Measurements from ENCODE around the gene PLD2.
"Not testable (repeated sequence)": the region's sequence is repeated elsewhere in the genome, so short reads cannot be mapped to it uniquely, and the experiment has no call there.

The PLD2 gene

GRCh38 chr17:4856937-4857314 is 50.0 kb downstream of the PLD2 start:
- no peak for DNase-seq (ENCODE audit: low spot score)

- DNase-seq (ENCODE audit: low spot score) = not testable (repeated sequence)
Measured at GRCh38 chr17:4857347-4857746, 50.4 kb downstream of the PLD2 start.

- DNase-seq (ENCODE audit: low spot score) = no peak
Measured at GRCh38 chr17:4858068-4858881, 51.3 kb downstream of the PLD2 start.

- peak; percentile 52 for DNase-seq (ENCODE audit: low spot score)
Measured at GRCh38 chr17:4858882-4859260, 51.9 kb downstream of the PLD2 start.

GRCh38 chr17:4859816-4860625 is 53.1 kb downstream of the PLD2 start:
- DNase-seq (ENCODE audit: low spot score) = no peak

- DNase-seq (ENCODE audit: low spot score) = no peak
Measured at GRCh38 chr17:4860651-4861050, 53.7 kb downstream of the PLD2 start.

GRCh38 chr17:4861052-4861451 is 54.1 kb downstream of the PLD2 start:
- no peak for DNase-seq (ENCODE audit: low spot score)

- DNase-seq (ENCODE audit: low spot score) = no peak
Measured at GRCh38 chr17:4862720-4863119, 55.8 kb downstream of the PLD2 start.

- DNase-seq (ENCODE audit: low spot score) = no peak
Measured at GRCh38 chr17:4863321-4863720, 56.4 kb downstream of the PLD2 start.

GRCh38 chr17:4867535-4867934 is 60.6 kb downstream of the PLD2 start:
- not testable (repeated sequence) for DNase-seq (ENCODE audit: low spot score)

GRCh38 chr17:4869058-4869998 is 62.4 kb downstream of the PLD2 start:
- not testable (repeated sequence) for DNase-seq (ENCODE audit: low spot score)

GRCh38 chr17:4870855-4871254 is 63.9 kb downstream of the PLD2 start:
- no peak for DNase-seq (ENCODE audit: low spot score)

- DNase-seq (ENCODE audit: low spot score) = no peak
Measured at GRCh38 chr17:4872786-4873185, 65.8 kb downstream of the PLD2 start.

All from cerebellar cortex (tissue), 1 donor.